HG02610 (cell line): ENCODE results near the gene FXR2.
"Not testable (repeated sequence)": the region's sequence is repeated elsewhere in the genome, so short reads cannot be mapped to it uniquely, and the experiment has no call there.

Experiments used
- ATAC-seq: cut with Tn5 transposase; IDR thresholded peaks from one replicate; pipeline ENCODE4 v1.9.1; 2021; ENCODE audit warnings: mild to moderate bottlenecking, moderate library complexity; ENCODE audit not compliant: unreplicated experiment

FXR2 gene

GRCh38 chr17:7629939-7630571, 15.4 kb upstream of the FXR2 start, which contains the start of gene SHBG:
Gene SHBG (plus strand): TSS chr17:7630135. CDS start chr17:7630173, 38 bp downstream.
- no peak for ATAC-seq

- ATAC-seq: peak; percentile 89
Measured at GRCh38 chr17:7627250-7628121, 12.8 kb upstream of the FXR2 start, which contains the start of gene SAT2. Gene SAT2 (minus strand): TSS chr17:7627821. CDS start chr17:7627635, 186 bp downstream.

- ATAC-seq: no peak
Measured at GRCh38 chr17:7626956-7627249, 12.2 kb upstream of the FXR2 start.

- ATAC-seq: no peak
Measured at GRCh38 chr17:7626307-7626706, 11.6 kb upstream of the FXR2 start.

GRCh38 chr17:7625749-7626148, 11.1 kb upstream of the FXR2 start:
- not testable (repeated sequence) for ATAC-seq

GRCh38 chr17:7623661-7624060, 9.0 kb upstream of the FXR2 start:
- ATAC-seq: no peak

GRCh38 chr17:7620835-7621234, 6.1 kb upstream of the FXR2 start:
- ATAC-seq: no peak

- ATAC-seq: no peak
Measured at GRCh38 chr17:7618608-7619007, 3.9 kb upstream of the FXR2 start.

GRCh38 chr17:7615265-7615747, 609 bp upstream of the FXR2 start:
- no peak for ATAC-seq

GRCh38 chr17:7613769-7614424, 800 bp downstream of the FXR2 start:
- no peak for ATAC-seq

- no peak for ATAC-seq
Measured at GRCh38 chr17:7612294-7612640, 2.4 kb downstream of the FXR2 start.

GRCh38 chr17:7611635-7612293, 2.9 kb downstream of the FXR2 start:
- ATAC-seq: no peak

- ATAC-seq: no peak
Measured at GRCh38 chr17:7610641-7611040, 4.1 kb downstream of the FXR2 start.

- ATAC-seq: no peak
Measured at GRCh38 chr17:7606280-7606679, 8.4 kb downstream of the FXR2 start.

GRCh38 chr17:7597561-7597960, 17.1 kb downstream of the FXR2 start:
- not testable (repeated sequence) for ATAC-seq

GRCh38 chr17:7593296-7593695, 21.4 kb downstream of the FXR2 start:
- no peak for ATAC-seq

- no peak for ATAC-seq
Measured at GRCh38 chr17:7592422-7593021, 22.2 kb downstream of the FXR2 start.

GRCh38 chr17:7591596-7591995, 23.1 kb downstream of the FXR2 start:
- ATAC-seq: no peak

- no peak for ATAC-seq
Measured at GRCh38 chr17:7590743-7591142, 24.0 kb downstream of the FXR2 start.

GRCh38 chr17:7589891-7590691, 24.6 kb downstream of the FXR2 start, which contains the start of gene SOX15:
Gene SOX15 (minus strand): TSS chr17:7590094. CDS start chr17:7589676, 418 bp downstream.
- no peak for ATAC-seq
